Measurements from ENCODE around the gene TOM1L1. TPM values are rescaled to one million over a fixed set of nuclear protein-coding genes. Genes with fewer than 3 reads are reported as not detected.

Gene TOM1L1
- total RNA-seq, 1 experiment from 2014 or later: 58.5 TPM

DNA sequence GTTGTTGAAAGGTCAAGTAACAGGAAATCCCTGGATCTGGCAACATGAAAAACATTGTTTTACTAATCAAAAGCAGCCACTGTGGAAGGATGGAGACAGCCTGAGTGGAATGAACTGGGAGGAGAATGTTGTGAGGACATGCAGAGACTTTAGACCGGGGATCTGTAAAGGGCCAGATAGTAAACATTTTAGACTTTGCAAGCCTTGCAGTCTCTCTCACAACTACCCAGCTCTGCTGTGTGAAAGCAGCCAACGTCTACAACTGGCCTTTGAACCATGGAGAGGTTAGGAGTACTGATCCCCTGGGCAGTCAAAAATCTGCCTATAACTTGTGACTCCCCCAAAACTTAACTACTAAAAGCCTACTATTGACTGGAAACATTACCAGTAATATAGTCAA is 41.5 kb upstream of the TOM1L1 start (continued):
- TF ChIP-seq SMAD4 (CRISPR knock-in tag; IDR thresholded peaks at IDR 0.05) (no peak), NR2C2 (CRISPR knock-in tag; IDR thresholded peaks at IDR 0.05) (no peak), CREB1 (CRISPR knock-in tag; IDR thresholded peaks at IDR 0.05) (no peak), TCF7 (CRISPR knock-in tag; IDR thresholded peaks at IDR 0.05; ENCODE audit: low read depth) (no peak), ZNF416 (CRISPR knock-in tag; IDR thresholded peaks at IDR 0.05) (no peak), GABPB1 (CRISPR knock-in tag; IDR thresholded peaks at IDR 0.05) (no peak)
- TF ChIP-seq, protein P1, sequence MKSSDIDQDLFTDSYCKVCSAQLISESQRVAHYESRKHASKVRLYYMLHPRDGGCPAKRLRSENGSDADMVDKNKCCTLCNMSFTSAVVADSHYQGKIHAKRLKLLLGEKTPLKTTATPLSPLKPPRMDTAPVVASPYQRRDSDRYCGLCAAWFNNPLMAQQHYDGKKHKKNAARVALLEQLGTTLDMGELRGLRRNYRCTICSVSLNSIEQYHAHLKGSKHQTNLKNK (CRISPR knock-in tag; IDR thresholded peaks at IDR 0.05): no peak
- TF ChIP-seq, protein P2, sequence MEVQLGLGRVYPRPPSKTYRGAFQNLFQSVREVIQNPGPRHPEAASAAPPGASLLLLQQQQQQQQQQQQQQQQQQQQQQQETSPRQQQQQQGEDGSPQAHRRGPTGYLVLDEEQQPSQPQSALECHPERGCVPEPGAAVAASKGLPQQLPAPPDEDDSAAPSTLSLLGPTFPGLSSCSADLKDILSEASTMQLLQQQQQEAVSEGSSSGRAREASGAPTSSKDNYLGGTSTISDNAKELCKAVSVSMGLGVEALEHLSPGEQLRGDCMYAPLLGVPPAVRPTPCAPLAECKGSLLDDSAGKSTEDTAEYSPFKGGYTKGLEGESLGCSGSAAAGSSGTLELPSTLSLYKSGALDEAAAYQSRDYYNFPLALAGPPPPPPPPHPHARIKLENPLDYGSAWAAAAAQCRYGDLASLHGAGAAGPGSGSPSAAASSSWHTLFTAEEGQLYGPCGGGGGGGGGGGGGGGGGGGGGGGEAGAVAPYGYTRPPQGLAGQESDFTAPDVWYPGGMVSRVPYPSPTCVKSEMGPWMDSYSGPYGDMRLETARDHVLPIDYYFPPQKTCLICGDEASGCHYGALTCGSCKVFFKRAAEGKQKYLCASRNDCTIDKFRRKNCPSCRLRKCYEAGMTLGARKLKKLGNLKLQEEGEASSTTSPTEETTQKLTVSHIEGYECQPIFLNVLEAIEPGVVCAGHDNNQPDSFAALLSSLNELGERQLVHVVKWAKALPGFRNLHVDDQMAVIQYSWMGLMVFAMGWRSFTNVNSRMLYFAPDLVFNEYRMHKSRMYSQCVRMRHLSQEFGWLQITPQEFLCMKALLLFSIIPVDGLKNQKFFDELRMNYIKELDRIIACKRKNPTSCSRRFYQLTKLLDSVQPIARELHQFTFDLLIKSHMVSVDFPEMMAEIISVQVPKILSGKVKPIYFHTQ (CRISPR knock-in tag; IDR thresholded peaks at IDR 0.05): no peak
- TF ChIP-seq, protein P3, sequence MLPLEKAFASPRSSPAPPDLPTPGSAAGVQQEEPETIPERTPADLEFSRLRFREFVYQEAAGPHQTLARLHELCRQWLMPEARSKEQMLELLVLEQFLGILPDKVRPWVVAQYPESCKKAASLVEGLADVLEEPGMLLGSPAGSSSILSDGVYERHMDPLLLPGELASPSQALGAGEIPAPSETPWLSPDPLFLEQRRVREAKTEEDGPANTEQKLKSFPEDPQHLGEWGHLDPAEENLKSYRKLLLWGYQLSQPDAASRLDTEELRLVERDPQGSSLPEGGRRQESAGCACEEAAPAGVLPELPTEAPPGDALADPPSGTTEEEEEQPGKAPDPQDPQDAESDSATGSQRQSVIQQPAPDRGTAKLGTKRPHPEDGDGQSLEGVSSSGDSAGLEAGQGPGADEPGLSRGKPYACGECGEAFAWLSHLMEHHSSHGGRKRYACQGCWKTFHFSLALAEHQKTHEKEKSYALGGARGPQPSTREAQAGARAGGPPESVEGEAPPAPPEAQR (CRISPR knock-in tag; IDR thresholded peaks at IDR 0.05): no peak
- TF ChIP-seq, protein P4, sequence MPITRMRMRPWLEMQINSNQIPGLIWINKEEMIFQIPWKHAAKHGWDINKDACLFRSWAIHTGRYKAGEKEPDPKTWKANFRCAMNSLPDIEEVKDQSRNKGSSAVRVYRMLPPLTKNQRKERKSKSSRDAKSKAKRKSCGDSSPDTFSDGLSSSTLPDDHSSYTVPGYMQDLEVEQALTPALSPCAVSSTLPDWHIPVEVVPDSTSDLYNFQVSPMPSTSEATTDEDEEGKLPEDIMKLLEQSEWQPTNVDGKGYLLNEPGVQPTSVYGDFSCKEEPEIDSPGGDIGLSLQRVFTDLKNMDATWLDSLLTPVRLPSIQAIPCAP (CRISPR knock-in tag; IDR thresholded peaks at IDR 0.05): no peak
- TF ChIP-seq, protein P5, sequence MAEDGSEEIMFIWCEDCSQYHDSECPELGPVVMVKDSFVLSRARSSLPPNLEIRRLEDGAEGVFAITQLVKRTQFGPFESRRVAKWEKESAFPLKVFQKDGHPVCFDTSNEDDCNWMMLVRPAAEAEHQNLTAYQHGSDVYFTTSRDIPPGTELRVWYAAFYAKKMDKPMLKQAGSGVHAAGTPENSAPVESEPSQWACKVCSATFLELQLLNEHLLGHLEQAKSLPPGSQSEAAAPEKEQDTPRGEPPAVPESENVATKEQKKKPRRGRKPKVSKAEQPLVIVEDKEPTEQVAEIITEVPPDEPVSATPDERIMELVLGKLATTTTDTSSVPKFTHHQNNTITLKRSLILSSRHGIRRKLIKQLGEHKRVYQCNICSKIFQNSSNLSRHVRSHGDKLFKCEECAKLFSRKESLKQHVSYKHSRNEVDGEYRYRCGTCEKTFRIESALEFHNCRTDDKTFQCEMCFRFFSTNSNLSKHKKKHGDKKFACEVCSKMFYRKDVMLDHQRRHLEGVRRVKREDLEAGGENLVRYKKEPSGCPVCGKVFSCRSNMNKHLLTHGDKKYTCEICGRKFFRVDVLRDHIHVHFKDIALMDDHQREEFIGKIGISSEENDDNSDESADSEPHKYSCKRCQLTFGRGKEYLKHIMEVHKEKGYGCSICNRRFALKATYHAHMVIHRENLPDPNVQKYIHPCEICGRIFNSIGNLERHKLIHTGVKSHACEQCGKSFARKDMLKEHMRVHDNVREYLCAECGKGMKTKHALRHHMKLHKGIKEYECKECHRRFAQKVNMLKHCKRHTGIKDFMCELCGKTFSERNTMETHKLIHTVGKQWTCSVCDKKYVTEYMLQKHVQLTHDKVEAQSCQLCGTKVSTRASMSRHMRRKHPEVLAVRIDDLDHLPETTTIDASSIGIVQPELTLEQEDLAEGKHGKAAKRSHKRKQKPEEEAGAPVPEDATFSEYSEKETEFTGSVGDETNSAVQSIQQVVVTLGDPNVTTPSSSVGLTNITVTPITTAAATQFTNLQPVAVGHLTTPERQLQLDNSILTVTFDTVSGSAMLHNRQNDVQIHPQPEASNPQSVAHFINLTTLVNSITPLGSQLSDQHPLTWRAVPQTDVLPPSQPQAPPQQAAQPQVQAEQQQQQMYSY (CRISPR knock-in tag; IDR thresholded peaks at IDR 0.05): no peak

DNA sequence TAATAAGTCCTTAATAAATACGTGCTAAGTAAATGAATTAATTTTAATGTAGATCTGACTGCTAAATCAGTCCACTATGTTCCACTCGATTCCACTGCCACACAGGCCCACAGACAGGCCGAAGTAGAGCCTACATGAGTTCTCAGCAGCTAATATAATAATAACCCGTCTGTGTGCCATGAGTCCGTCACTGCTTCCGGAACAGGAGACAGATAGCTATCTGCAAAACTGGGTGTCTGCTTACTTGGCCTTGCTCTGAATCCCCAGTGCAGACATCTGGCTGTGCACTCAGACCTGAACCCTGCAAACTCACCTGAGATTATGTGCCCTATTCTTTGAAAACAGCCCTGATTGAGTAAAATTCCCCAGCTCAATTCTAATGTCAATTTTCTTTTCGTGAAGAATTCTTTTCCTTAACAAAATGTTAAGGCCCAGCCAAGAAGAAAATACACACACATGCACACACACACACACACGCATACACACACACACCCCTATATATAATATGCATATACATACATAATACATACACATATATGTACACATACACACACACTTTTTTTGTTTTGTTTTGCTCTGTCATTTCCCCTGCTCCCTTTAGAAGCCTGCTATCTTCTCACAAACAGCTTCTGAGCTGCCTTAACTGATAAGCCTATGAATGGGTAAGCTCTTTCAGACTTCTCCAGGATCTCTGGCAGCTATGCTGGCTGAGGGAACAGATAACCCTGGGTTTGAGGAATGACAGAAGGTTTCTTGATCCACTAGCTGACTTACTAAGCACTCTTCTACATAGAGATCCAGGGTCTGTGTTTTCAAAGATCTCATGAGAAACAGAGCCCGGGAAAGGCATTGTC is 39.8 kb upstream of the TOM1L1 start:
- H3K27ac Mint-ChIP-seq: no peak overlapping the region
- H3K4me1 Mint-ChIP-seq: peaks cover 11% of the 10 kb centered on the region; the same call in 1 of the 2 replicates
- H3K9me3 Mint-ChIP-seq: peaks cover 66% of the 10 kb centered on the region
- DNase-seq (ENCODE audit: low spot score): no peak
- ATAC-seq: no peak
- H3K4me3 Mint-ChIP-seq: no peak overlapping the region
- H3K36me3 Mint-ChIP-seq: peaks cover 30% of the 10 kb centered on the region
- CTCF ChIA-PET: no interaction called here
- POLR2A ChIA-PET: no interaction called here
- peaks cover 3% of the 10 kb centered on the region; the same call in 1 of the 2 replicates for H3K27me3 Mint-ChIP-seq (ENCODE audit: low read depth)
- TF ChIP-seq, protein P4 (CRISPR knock-in tag; IDR thresholded peaks at IDR 0.05): no peak
- TF ChIP-seq EMX1 (CRISPR knock-in tag; IDR thresholded peaks at IDR 0.05): no peak
- TF ChIP-seq, protein P6, sequence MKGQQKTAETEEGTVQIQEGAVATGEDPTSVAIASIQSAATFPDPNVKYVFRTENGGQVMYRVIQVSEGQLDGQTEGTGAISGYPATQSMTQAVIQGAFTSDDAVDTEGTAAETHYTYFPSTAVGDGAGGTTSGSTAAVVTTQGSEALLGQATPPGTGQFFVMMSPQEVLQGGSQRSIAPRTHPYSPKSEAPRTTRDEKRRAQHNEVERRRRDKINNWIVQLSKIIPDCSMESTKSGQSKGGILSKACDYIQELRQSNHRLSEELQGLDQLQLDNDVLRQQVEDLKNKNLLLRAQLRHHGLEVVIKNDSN (CRISPR knock-in tag; IDR thresholded peaks at IDR 0.05): no peak
